Loucy (cell line): ENCODE measurements around the gene LHX2.

ENCODE experiments used
- H2AFZ ChIP-seq: fragments of 200-600 bp; sonication (generic); 2 replicates; pipeline ENCODE4 v1.6.0; 2016; ENCODE audit warnings: antibody characterized with exemption, mild to moderate bottlenecking, low read length, moderate library complexity
- H3F3A ChIP-seq: fragments of 200-600 bp; 2 replicates; pipeline ENCODE4 v1.6.0; 2016; ENCODE audit warnings: antibody characterized with exemption, low read depth, mild to moderate bottlenecking
- H3K27me3 ChIP-seq: fragments of 200-600 bp; sonication (generic); 2 replicates; pipeline ENCODE4 v1.6.1; 2014; ENCODE audit warnings: low read length, mild to moderate bottlenecking; ENCODE audit not compliant: insufficient read depth, poor library complexity, severe bottlenecking
- H3K36me3 ChIP-seq: fragments of 200-600 bp; sonication (generic); 2 replicates; pipeline ENCODE4 v1.6.1; 2016; ENCODE audit warnings: low read length; ENCODE audit not compliant: insufficient read depth
- H3K4me1 ChIP-seq: fragments of 200-600 bp; sonication (generic); 2 replicates; pipeline ENCODE4 v1.5.1; 2014; ENCODE audit warnings: low read length, mild to moderate bottlenecking; ENCODE audit not compliant: insufficient read depth, poor library complexity, severe bottlenecking
- H3K4me2 ChIP-seq: fragments of 200-600 bp; sonication (generic); 2 replicates; pipeline ENCODE4 v1.6.0; 2014; ENCODE audit warnings: antibody characterized with exemption, low read length, low read depth, mild to moderate bottlenecking; ENCODE audit not compliant: poor library complexity, severe bottlenecking
- H3K4me3 ChIP-seq: fragments of 200-600 bp; sonication (generic); 2 replicates; pipeline ENCODE4 v1.5.1; 2014; ENCODE audit warnings: low read length, mild to moderate bottlenecking, mixed read lengths; ENCODE audit not compliant: poor library complexity, severe bottlenecking
- H3K79me2 ChIP-seq: fragments of 200-600 bp; sonication (generic); 2 replicates; pipeline ENCODE4 v1.6.1; 2014; ENCODE audit warnings: low read length; ENCODE audit not compliant: insufficient read depth
- H3K9ac ChIP-seq: fragments of 200-600 bp; sonication (generic); 2 replicates; pipeline ENCODE4 v1.6.0; 2014; ENCODE audit warnings: mild to moderate bottlenecking, low read depth, low read length, moderate library complexity; ENCODE audit not compliant: poor library complexity, severe bottlenecking
- H3K9me2 ChIP-seq: fragments of 200-600 bp; sonication (generic); replicated peaks from 2 replicates; pipeline ENCODE4 v1.6.1; 2016; ENCODE audit warnings: low read depth, low read length, mixed read lengths
- H3K9me3 ChIP-seq: fragments of 200-600 bp; sonication (generic); 2 replicates; pipeline ENCODE4 v1.6.1; 2014; ENCODE audit warnings: mild to moderate bottlenecking, antibody characterized with exemption, low read length, low read depth; ENCODE audit not compliant: insufficient read depth
- H4K20me1 ChIP-seq: fragments of 200-600 bp; sonication (generic); 2 replicates; pipeline ENCODE4 v1.6.0; 2014; ENCODE audit warnings: antibody characterized with exemption, low read length, mild to moderate bottlenecking; ENCODE audit not compliant: insufficient read depth, poor library complexity, severe bottlenecking
- CTCF ChIP-seq: fragments of 200-600 bp; sonication (generic); conservative IDR thresholded peaks from 2 replicates; pipeline ENCODE4 v1.5.1; 2014; ENCODE audit warnings: mild to moderate bottlenecking, antibody characterized with exemption, low read length
- EZH2phosphoT487 ChIP-seq: fragments of 200-600 bp; IDR thresholded peaks from 2 replicates; pipeline ENCODE4 v1.6.1; 2018; ENCODE audit warnings: antibody characterized with exemption, mild to moderate bottlenecking, moderate library complexity, borderline replicate concordance

The LHX2 gene, protein sequence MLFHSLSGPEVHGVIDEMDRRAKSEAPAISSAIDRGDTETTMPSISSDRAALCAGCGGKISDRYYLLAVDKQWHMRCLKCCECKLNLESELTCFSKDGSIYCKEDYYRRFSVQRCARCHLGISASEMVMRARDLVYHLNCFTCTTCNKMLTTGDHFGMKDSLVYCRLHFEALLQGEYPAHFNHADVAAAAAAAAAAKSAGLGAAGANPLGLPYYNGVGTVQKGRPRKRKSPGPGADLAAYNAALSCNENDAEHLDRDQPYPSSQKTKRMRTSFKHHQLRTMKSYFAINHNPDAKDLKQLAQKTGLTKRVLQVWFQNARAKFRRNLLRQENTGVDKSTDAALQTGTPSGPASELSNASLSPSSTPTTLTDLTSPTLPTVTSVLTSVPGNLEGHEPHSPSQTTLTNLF

GRCh38 chr9:124011460-124012301 lies at the start of gene LHX2:
TSS of gene LHX2 (plus strand) at chr9:124011768. CDS start at chr9:124012349, 581 bp downstream.
- Histone ChIP-seq H3K9ac (no peak within 1 kb of the TSS), H3K27me3 (no peaks in the 10 kb centered on the region), H3K4me1 (no peaks in the 10 kb centered on the region)

GRCh38 chr9:123964761-123965160 lies 46.8 kb upstream of the LHX2 start:
- Histone ChIP-seq H4K20me1 (no peaks in the 10 kb centered on the region), H3K36me3 (no peaks in the 10 kb centered on the region), H3K9ac (no peak overlapping the region), H3K4me3 (no peak overlapping the region), H3K4me2 (no peak overlapping the region), H3K4me1 (no peaks in the 10 kb centered on the region), H3K79me2 (no peaks in the 10 kb centered on the region), H3K27me3 (no peaks in the 10 kb centered on the region), H2AFZ (no peak overlapping the region), H3K9me3 (no peaks in the 10 kb centered on the region), H3K9me2 (no peaks in the 10 kb centered on the region), H3F3A (no peaks in the 10 kb centered on the region)
- TF ChIP-seq EZH2phosphoT487 (no peak), CTCF (no peak)

More at GRCh38 chr9:124011460-124012301, at the start of gene LHX2:
- no peak within 1 kb of the TSS for H2AFZ ChIP-seq
- H3K79me2 ChIP-seq: no peaks in the 10 kb centered on the region
- TF ChIP-seq CTCF (no peak), EZH2phosphoT487 (no peak)
- no peak within 1 kb of the TSS for H3K4me2 ChIP-seq
- no peaks in the 10 kb centered on the region for H4K20me1 ChIP-seq
- no peaks in the 10 kb centered on the region for H3K9me3 ChIP-seq
- no peaks in the 10 kb centered on the region for H3F3A ChIP-seq
- H3K36me3 ChIP-seq: no peaks in the 10 kb centered on the region
- H3K4me3 ChIP-seq: no peak within 1 kb of the TSS
- no peaks in the 10 kb centered on the region for H3K9me2 ChIP-seq

GRCh38 chr9:123965801-123966686 lies 45.5 kb upstream of the LHX2 start:
- Histone ChIP-seq H3K4me2 (no peak overlapping the region), H3K36me3 (no peaks in the 10 kb centered on the region), H3F3A (no peaks in the 10 kb centered on the region), H3K27me3 (no peaks in the 10 kb centered on the region), H3K79me2 (no peaks in the 10 kb centered on the region), H3K4me1 (no peaks in the 10 kb centered on the region), H2AFZ (no peak overlapping the region), H4K20me1 (no peaks in the 10 kb centered on the region), H3K9me3 (no peaks in the 10 kb centered on the region; the same call in 1 of the 2 replicates), H3K9ac (no peak overlapping the region), H3K4me3 (no peak overlapping the region), H3K9me2 (no peaks in the 10 kb centered on the region)
- TF ChIP-seq EZH2phosphoT487 (no peak), CTCF (no peak)
